DND-41 (cell line): Measurements from ENCODE around the gene CLASP1.

Experiments
- ATAC-seq: fragments of 200-7000 bp; cut with Tn5 transposase; 3 replicates; pipeline ENCODE4 v1.9.1; 2021; ENCODE audit warnings: low read depth; ENCODE audit not compliant: insufficient read depth
- DNase-seq: peaks from one replicate; pipeline ENCODE4 v3.0.0-alpha.2; 2020
- H2AFZ ChIP-seq: 2 replicates; pipeline ENCODE4 v1.6.0; 2012; ENCODE audit warnings: low read depth, low read length
- H3K27ac ChIP-seq: 2 replicates; pipeline ENCODE4 v1.5.1; 2012; ENCODE audit warnings: low read length, inconsistent platforms
- H3K27me3 ChIP-seq: fragments of 200-600 bp; sonication (generic); 2 replicates; pipeline ENCODE4 v1.6.0; 2012; ENCODE audit warnings: low read length, mild to moderate bottlenecking, inconsistent platforms; ENCODE audit not compliant: insufficient read depth, poor library complexity
- H3K36me3 ChIP-seq: 2 replicates; pipeline ENCODE4 v1.5.1; 2012; ENCODE audit warnings: low read length, inconsistent platforms; ENCODE audit not compliant: insufficient read depth
- H3K4me1 ChIP-seq: 2 replicates; pipeline ENCODE4 v1.5.1; 2012; ENCODE audit warnings: mild to moderate bottlenecking, low read length; ENCODE audit not compliant: insufficient read depth
- H3K4me2 ChIP-seq: 2 replicates; pipeline ENCODE4 v1.6.0; 2012; ENCODE audit warnings: mild to moderate bottlenecking, moderate library complexity, low read length, inconsistent platforms; ENCODE audit not compliant: insufficient read depth
- H3K4me3 ChIP-seq, 2 experiments: fragments of 200-600 bp in 1 of 2; shearing (Covaris generic) in 1 of 2; 2 replicates each; pipeline ENCODE4 v1.5.1; 2012 to 2016; ENCODE audit warnings: inconsistent platforms in 2 of 2, low read length in 2 of 2, mild to moderate bottlenecking in 2 of 2, low read depth in 1 of 2, moderate library complexity in 1 of 2
- H3K79me2 ChIP-seq: 2 replicates; pipeline ENCODE4 v1.6.0; 2012; ENCODE audit warnings: low read length, inconsistent platforms; ENCODE audit not compliant: insufficient read depth
- H3K9ac ChIP-seq: 2 replicates; pipeline ENCODE4 v1.6.0; 2012; ENCODE audit warnings: low read depth, mild to moderate bottlenecking, inconsistent platforms, low read length, moderate library complexity
- H3K9me3 ChIP-seq: 2 replicates; pipeline ENCODE4 v1.5.1; 2012; ENCODE audit warnings: low read length, moderate library complexity, mild to moderate bottlenecking, inconsistent platforms; ENCODE audit not compliant: insufficient read depth, severe bottlenecking
- H4K20me1 ChIP-seq: 2 replicates; pipeline ENCODE4 v1.6.0; 2012; ENCODE audit warnings: low read length; ENCODE audit not compliant: insufficient read depth
- EZH2 ChIP-seq: IDR thresholded peaks from 3 replicates; pipeline ENCODE4 v1.6.1; 2012; ENCODE audit warnings: borderline replicate concordance, low read depth, mild to moderate bottlenecking, moderate library complexity, low read length, inconsistent platforms; ENCODE audit not compliant: severe bottlenecking
- TF ChIP-seq, protein P1 (sequence below): IDR thresholded peaks from 2 replicates; pipeline ENCODE4 v1.5.1; 2012; ENCODE audit warnings: borderline replicate concordance, low read length, moderate library complexity, mild to moderate bottlenecking; ENCODE audit not compliant: poor library complexity, severe bottlenecking; ENCODE audit errors: extremely low read depth

Gene CLASP1

DNA sequence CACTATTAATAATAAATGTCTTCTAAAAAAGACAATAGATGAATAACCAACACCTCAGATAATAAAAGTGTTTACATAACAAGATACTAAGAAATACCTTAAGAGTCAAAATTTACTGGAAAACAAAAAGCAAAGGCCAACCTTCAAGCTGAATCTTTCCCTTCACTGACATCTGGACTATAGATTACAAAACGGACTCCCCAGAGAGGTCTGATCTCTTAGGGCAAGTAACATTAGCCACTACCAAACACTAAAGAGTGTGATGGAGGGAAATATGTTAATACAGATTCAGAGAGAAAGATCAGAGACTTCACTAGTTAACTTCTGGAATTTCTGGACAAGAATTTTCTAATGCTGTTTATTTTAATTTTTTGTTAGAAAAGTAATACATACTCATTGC, 13.9 kb downstream of the CLASP1 start:
- Histone ChIP-seq H3K79me2 (peaks cover 93% of the 10 kb centered on the region), H3K9ac (no peak overlapping the region)

DNA sequence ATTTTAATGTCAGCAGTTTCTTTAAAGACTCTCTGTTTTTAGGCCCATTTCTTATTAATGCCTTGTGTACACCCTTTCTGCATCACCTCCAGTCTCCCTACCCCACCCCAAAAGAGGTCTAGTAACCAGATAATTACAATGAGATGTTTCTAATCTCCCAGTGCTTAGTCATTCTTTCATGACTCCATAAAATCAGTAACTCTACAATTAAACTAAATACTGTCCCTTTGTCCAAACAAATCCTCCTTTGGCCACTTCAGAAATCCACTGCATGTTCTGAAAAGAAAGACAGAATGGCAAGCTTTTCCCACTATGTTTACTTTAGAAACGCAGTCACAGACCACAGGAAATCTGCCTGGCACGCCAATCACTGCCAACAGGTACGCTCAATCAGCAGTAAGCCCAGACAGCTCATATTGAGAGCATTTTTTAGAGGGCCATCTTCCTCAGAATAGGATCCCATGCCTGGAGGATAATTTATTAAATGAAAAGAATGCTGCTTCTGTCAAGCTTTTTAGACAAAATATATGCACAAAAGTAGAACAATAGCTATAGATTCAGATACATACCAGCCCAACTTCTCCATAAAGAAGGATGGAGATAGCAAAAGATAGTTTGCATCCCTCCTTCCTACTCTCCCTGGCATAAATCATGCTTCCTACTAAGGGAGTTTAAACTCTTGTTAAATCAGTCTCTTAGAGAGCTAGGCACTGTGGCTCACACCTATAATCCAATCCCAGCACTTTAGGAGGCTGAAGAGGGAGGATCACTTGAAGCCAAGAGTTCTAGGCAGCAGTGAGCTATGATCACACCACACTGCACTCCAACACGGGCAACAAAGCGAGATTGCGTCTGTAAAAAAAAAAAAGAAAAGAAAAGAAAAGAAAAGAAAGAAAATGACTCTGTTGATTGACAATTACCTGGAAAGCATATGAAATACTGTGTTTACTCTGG, 14.6 kb downstream of the CLASP1 start:
- TF ChIP-seq EZH2: no peak
- TF ChIP-seq, protein P1, sequence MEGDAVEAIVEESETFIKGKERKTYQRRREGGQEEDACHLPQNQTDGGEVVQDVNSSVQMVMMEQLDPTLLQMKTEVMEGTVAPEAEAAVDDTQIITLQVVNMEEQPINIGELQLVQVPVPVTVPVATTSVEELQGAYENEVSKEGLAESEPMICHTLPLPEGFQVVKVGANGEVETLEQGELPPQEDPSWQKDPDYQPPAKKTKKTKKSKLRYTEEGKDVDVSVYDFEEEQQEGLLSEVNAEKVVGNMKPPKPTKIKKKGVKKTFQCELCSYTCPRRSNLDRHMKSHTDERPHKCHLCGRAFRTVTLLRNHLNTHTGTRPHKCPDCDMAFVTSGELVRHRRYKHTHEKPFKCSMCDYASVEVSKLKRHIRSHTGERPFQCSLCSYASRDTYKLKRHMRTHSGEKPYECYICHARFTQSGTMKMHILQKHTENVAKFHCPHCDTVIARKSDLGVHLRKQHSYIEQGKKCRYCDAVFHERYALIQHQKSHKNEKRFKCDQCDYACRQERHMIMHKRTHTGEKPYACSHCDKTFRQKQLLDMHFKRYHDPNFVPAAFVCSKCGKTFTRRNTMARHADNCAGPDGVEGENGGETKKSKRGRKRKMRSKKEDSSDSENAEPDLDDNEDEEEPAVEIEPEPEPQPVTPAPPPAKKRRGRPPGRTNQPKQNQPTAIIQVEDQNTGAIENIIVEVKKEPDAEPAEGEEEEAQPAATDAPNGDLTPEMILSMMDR: no peak
- ATAC-seq: no peak
- Histone ChIP-seq H4K20me1 (peaks cover 26% of the 10 kb centered on the region; the same call in 1 of the 2 replicates), H3K4me2 (no peak overlapping the region), H3K27me3 (no peaks in the 10 kb centered on the region), H3K27ac (no peak overlapping the region), H3K79me2 (peaks cover 93% of the 10 kb centered on the region), H3K4me3 (no peak overlapping the region), H3K9me3 (no peaks in the 10 kb centered on the region), H3K9ac (no peak overlapping the region), H3K36me3 (peaks cover 5% of the 10 kb centered on the region; the same call in 1 of the 2 replicates), H3K4me1 (no peaks in the 10 kb centered on the region), H2AFZ (no peak overlapping the region)
- DNase-seq: no peak

More for the DNA sequence above, 13.9 kb downstream of the CLASP1 start:
- no peak overlapping the region for H3K4me2 ChIP-seq
- H3K36me3 ChIP-seq: peaks cover 6% of the 10 kb centered on the region
- ATAC-seq (no peak), DNase-seq (no peak)
- no peaks in the 10 kb centered on the region for H3K9me3 ChIP-seq
- H3K4me1 ChIP-seq: no peaks in the 10 kb centered on the region
- H3K27ac ChIP-seq: no peak overlapping the region
- H4K20me1 ChIP-seq: peaks cover 27% of the 10 kb centered on the region; the same call in 1 of the 2 replicates
- no peaks in the 10 kb centered on the region for H3K27me3 ChIP-seq
- no peak overlapping the region for H3K4me3 ChIP-seq
- TF ChIP-seq EZH2: no peak
- no peak overlapping the region for H2AFZ ChIP-seq

DNA sequence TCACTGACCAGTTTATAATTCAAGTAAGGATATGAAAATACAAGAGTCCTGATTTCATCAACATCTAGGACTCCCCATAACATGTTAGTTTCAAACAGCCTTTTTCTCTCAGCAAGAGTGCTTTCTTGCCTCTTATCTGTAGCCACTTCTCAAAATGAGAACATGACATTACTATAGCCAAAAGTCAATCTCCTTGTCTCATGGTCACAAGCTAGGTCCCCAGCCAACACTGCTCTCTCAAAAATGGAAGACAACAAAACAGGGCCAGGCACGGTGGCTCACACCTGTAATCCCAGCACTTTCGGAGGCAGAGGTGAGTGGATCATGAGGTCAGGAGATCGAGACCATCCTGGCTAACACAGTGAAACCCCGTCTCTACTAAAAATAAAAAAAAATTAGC, 15.8 kb downstream of the CLASP1 start:
- Histone ChIP-seq H3K4me1 (no peaks in the 10 kb centered on the region), H3K9me3 (no peaks in the 10 kb centered on the region), H3K9ac (no peak overlapping the region), H3K79me2 (peaks cover 93% of the 10 kb centered on the region), H3K4me2 (no peak overlapping the region), H2AFZ (no peak overlapping the region), H4K20me1 (peaks cover 26% of the 10 kb centered on the region; the same call in 1 of the 2 replicates), H3K36me3 (no peaks in the 10 kb centered on the region; the same call in 1 of the 2 replicates), H3K27ac (no peak overlapping the region), H3K27me3 (no peaks in the 10 kb centered on the region), H3K4me3 (no peak overlapping the region)
- no peak for TF ChIP-seq EZH2
- TF ChIP-seq, protein P1: no peak
- ATAC-seq: no peak
- DNase-seq: no peak

DNA sequence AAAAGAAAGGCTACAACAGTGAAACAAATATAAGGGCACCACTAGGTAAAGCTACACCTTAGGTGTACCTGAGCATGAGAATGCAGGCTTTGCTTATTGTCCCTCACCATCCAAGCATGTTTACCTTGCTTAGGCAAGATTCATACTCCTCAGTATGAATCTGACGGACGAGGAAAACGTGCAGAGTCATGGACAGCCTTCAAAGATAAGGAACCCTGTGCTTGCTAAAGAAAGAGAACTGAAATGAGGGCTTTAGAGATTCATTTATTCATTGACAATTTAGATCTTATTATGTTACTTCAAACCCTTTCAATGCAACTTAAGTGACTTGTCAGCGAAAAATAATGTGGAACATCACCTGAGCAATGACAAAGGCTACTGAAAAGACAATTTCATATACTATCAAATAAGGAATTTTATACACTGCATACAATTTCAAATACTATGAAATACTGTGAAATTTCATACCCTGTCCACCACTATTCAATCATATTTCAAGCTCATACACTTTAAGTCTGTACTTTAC, 21.7 kb downstream of the CLASP1 start:
- Histone ChIP-seq H3K27me3 (no peaks in the 10 kb centered on the region), H3K9me3 (no peaks in the 10 kb centered on the region), H4K20me1 (peaks cover 14% of the 10 kb centered on the region; the same call in 1 of the 2 replicates), H3K36me3 (no peaks in the 10 kb centered on the region), H3K4me3 (no peak overlapping the region), H3K9ac (no peak overlapping the region), H3K27ac (no peak overlapping the region), H3K79me2 (peaks cover 93% of the 10 kb centered on the region), H2AFZ (no peak overlapping the region), H3K4me1 (no peaks in the 10 kb centered on the region), H3K4me2 (no peak overlapping the region)
- ATAC-seq (no peak), DNase-seq (no peak)
- no peak for TF ChIP-seq EZH2
- TF ChIP-seq, protein P1: no peak
